Ishikawa (cell line): ENCODE results near the gene ACTN2.

Source experiments
- CEBPB ChIP-seq: IDR thresholded peaks from 2 replicates; pipeline ENCODE4 v1.6.1; 2012
- CREB1 ChIP-seq: IDR thresholded peaks from 2 replicates; pipeline ENCODE4 v1.6.1; 2012; ENCODE audit warnings: low read depth
- EGR1 ChIP-seq: IDR thresholded peaks from 2 replicates; pipeline ENCODE4 v1.6.1; 2012
- EP300 ChIP-seq: IDR thresholded peaks from 2 replicates; pipeline ENCODE4 v1.6.1; 2012; ENCODE audit warnings: borderline replicate concordance
- FOXM1 ChIP-seq: IDR thresholded peaks from 2 replicates; pipeline ENCODE4 v1.6.1; 2012; ENCODE audit warnings: low read depth, borderline replicate concordance
- RAD21 ChIP-seq: IDR thresholded peaks from 2 replicates; pipeline ENCODE4 v1.6.1; 2012; ENCODE audit warnings: low read depth
- REST ChIP-seq: IDR thresholded peaks from 2 replicates; pipeline ENCODE4 v1.6.1; 2012; ENCODE audit warnings: low read depth, mild to moderate bottlenecking
- TAF1 ChIP-seq: IDR thresholded peaks from 2 replicates; pipeline ENCODE4 v1.6.1; 2012; ENCODE audit warnings: low read depth, mild to moderate bottlenecking
- TCF12 ChIP-seq: IDR thresholded peaks from 2 replicates; pipeline ENCODE4 v1.6.1; 2012; ENCODE audit warnings: low read depth
- YY1 ChIP-seq: IDR thresholded peaks from 2 replicates; pipeline ENCODE4 v1.6.1; 2012; ENCODE audit warnings: low read depth
- TF ChIP-seq, protein P1 (sequence below): IDR thresholded peaks from 2 replicates; pipeline ENCODE4 v1.6.1; 2012

DNA sequence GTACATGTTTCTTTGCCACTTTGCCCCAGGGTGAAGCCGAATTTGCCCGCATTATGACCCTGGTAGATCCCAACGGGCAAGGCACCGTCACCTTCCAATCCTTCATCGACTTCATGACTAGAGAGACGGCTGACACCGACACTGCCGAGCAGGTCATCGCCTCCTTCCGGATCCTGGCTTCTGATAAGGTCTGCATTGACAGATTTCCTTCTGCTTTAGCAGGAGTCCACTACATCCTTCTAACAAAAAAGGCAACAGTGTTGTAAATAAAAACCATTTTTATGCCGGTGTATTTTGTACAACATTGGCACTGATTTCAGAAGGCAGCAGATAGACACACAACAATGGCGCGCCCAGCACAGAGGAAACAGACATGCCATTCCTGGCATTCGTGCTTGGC is 74.7 kb downstream of the ACTN2 start:
- TF ChIP-seq TAF1: no peak
- no peak for TF ChIP-seq EP300
- TF ChIP-seq RAD21: no peak
- no peak for TF ChIP-seq CEBPB
- TF ChIP-seq EGR1: no peak
- TF ChIP-seq REST: no peak
- TF ChIP-seq, protein P1, sequence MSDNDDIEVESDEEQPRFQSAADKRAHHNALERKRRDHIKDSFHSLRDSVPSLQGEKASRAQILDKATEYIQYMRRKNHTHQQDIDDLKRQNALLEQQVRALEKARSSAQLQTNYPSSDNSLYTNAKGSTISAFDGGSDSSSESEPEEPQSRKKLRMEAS: no peak
- no peak for TF ChIP-seq TCF12
- TF ChIP-seq YY1: no peak
- TF ChIP-seq FOXM1: no peak
- TF ChIP-seq CREB1: no peak
